ENCODE measurements around the gene KLHL10. TPM values are rescaled to one million over a fixed set of nuclear protein-coding genes. Genes with fewer than 3 reads are reported as not detected.
A peak's percentile ranks its signal among the peaks of the same experiment; 100 is the strongest.

The KLHL10 gene
- total and polyA plus RNA-seq, 9 of the 15 experiments (the other 6 are each of a cell fraction or from before 2014, with no cell fraction given): 0.06 to 0.56 (median 0.12) TPM; not detected in 5

- TF ChIP-seq CREB1 (IDR thresholded peaks at IDR 0.05): no peak
- TF ChIP-seq CREB1 (CRISPR knock-in tag; IDR thresholded peaks at IDR 0.05): 0 out of 2 replicates have a peak, but pooled peaks have one; percentile 21
- TF ChIP-seq POU5F1 (IDR thresholded peaks at IDR 0.05; ENCODE audit: borderline replicate concordance, low read depth, low read length, partially characterized antibody): no peak
- TF ChIP-seq ZNF239 (CRISPR knock-in tag; IDR thresholded peaks at IDR 0.05): no peak
- TF ChIP-seq KHSRP (IDR thresholded peaks at IDR 0.05): no peak
- TF ChIP-seq KLF6 (CRISPR knock-in tag; IDR thresholded peaks at IDR 0.05; ENCODE audit: borderline replicate concordance): no peak
- 0 out of 2 replicates have a peak, but pooled peaks have one; percentile 8 for TF ChIP-seq POLR2AphosphoS5 (IDR thresholded peaks at IDR 0.05; ENCODE audit: control insufficient read depth, insufficient read depth, low read depth, low read length)
- TF ChIP-seq GMEB1 (CRISPR knock-in tag; IDR thresholded peaks at IDR 0.05): no peak
- peak; percentile 70 for TF ChIP-seq L3MBTL2 (IDR thresholded peaks at IDR 0.05)
- no peak for TF ChIP-seq ZNF175 (CRISPR knock-in tag; IDR thresholded peaks at IDR 0.05; ENCODE audit: low read depth)
- no peak for TF ChIP-seq ZNF511 (CRISPR knock-in tag; IDR thresholded peaks at IDR 0.05)
- TF ChIP-seq MCM5 (IDR thresholded peaks at IDR 0.05; ENCODE audit: low read depth): no peak
- TF ChIP-seq MGA (IDR thresholded peaks at IDR 0.05): peak; percentile 54
- 0 out of 2 replicates have a peak, but pooled peaks have one; percentile 40 for TF ChIP-seq ZNF395 (CRISPR knock-in tag; IDR thresholded peaks at IDR 0.05)
Observed at GRCh38 chr17:41870627-41871026, 33.0 kb downstream of the KLHL10 start (continued).

Data from K562 (cell line).